ENCODE measurements around the gene THAP3.

DNA sequence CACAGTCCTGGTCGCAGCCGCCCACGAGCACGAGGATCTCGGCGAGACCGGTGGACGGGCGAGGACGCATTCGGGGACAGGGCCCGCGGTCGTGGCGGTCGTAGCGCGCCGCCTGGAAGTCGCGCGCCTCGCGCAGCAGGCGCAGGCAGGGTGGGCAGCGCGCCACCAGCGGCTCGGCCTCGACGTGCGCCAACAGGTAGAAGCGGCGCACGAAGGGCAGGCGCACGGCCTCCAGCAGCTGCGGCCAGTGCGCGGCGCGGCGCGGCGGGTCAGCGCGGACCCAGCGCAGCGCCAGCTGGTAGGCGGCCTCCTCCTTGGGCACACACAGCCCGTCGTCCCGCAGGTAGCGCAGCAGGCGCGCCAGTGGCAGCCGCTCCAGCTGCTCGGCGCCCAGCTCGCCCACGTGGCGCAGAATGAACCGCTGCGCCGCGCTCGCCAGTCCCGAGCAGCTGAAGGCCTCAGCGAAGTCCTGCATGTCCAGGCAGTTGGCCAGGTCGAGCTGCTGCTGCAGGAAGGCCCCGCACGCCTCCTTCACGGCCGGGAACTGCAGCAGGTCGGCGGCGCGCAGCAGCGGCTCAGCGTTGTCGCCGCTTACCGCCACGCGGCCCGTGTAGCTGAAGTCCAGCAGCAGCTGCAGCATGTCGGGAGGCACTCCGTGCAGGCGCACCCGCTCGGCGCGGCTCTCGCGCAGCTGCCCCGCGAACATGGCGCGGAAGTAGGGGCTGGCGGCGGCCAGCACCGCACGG, 22.6 kb upstream of the THAP3 start:
- TF ChIP-seq CTCF (IDR thresholded peaks at IDR 0.05; ENCODE audit: low read length) (no peak; the same call in 1 of the 2 replicates), EZH2 (optimal IDR thresholded peaks at IDR 0.05; ENCODE audit: low read depth, low read length) (no peak)
